Activated CD4-positive, alpha-beta memory T cell treated with anti-CD3 and anti-CD28 coated beads for 36 hours (primary cell): ENCODE data around the gene GNB1L. TPM values are rescaled to one million over a fixed set of nuclear protein-coding genes. Genes with fewer than 3 reads are reported as not detected.

Experiments used
- CTCF ChIA-PET: fragments of 350-600 bp; sonication (Branson Sonifier 250); formaldehyde crosslinking; loops from one replicate; lab custom pipeline; 2021; ENCODE audit warnings: antibody characterized with exemption, inconsistent platforms; lab: Charles Lee
- POLR2A ChIA-PET: fragments of 350-600 bp; sonication (Branson Sonifier 250); formaldehyde crosslinking; loops from one replicate; lab custom pipeline; 2021; ENCODE audit warnings: antibody characterized with exemption; lab: Charles Lee
- DNase-seq: peaks from one replicate; pipeline ENCODE4 v3.0.0-alpha.2; 2020
- H3K27ac Mint-ChIP-seq: one replicate; pipeline ENCODE4 v1.8.0; 2021; ENCODE audit warnings: mixed read lengths
- H3K27me3 Mint-ChIP-seq: one replicate; pipeline ENCODE4 v1.8.0; 2021; ENCODE audit warnings: mixed read lengths
- H3K36me3 Mint-ChIP-seq: one replicate; pipeline ENCODE4 v1.8.0; 2021; ENCODE audit warnings: mixed read lengths
- H3K4me1 Mint-ChIP-seq: one replicate; pipeline ENCODE4 v1.8.0; 2021; ENCODE audit warnings: low read depth, mixed read lengths
- H3K4me3 Mint-ChIP-seq: one replicate; pipeline ENCODE4 v1.8.0; 2021; ENCODE audit warnings: mild to moderate bottlenecking, mixed read lengths
- H3K9me3 Mint-ChIP-seq: one replicate; pipeline ENCODE4 v1.8.0; 2021; ENCODE audit warnings: mixed read lengths
- intact Hi-C: fragments of 100-400 bp; cut with micrococcal nuclease; formaldehyde crosslinking; loops from one replicate; pipeline ENCODE4 v1.15.1; 2023
- total RNA-seq, 2 experiments: library from RNA; stranded (reverse); gene quantifications; one replicate each; pipeline ENCODE4 v1.2.3, GENCODE V29; 2021

The GNB1L gene
- total RNA-seq, 2 experiments from 2014 or later = 11.3 to 12.3 TPM

GRCh38 chr22:19773470-19774040 is 81.1 kb downstream of the GNB1L start:
- no peak overlapping the region for H3K4me3 Mint-ChIP-seq
- intact Hi-C loops = no loop called here
- no peaks in the 10 kb centered on the region for H3K9me3 Mint-ChIP-seq
- no peak overlapping the region for H3K27ac Mint-ChIP-seq
- H3K36me3 Mint-ChIP-seq = no peaks in the 10 kb centered on the region
- H3K27me3 Mint-ChIP-seq = peaks cover 43% of the 10 kb centered on the region
- POLR2A ChIA-PET = no interaction called here
- peaks cover 2% of the 10 kb centered on the region for H3K4me1 Mint-ChIP-seq
- CTCF ChIA-PET = interaction anchor here (0.9 kb wide), 1 partner anchor 43 kb away, joined by 4 read pairs; no protein-coding TSS in a partner anchor
- no peak for DNase-seq

GRCh38 chr22:19772673-19773469 is 81.8 kb downstream of the GNB1L start:
- POLR2A ChIA-PET = no interaction called here
- H3K27me3 Mint-ChIP-seq = peaks cover 50% of the 10 kb centered on the region
- peaks cover 2% of the 10 kb centered on the region for H3K4me1 Mint-ChIP-seq
- no peak overlapping the region for H3K27ac Mint-ChIP-seq
- H3K9me3 Mint-ChIP-seq = no peaks in the 10 kb centered on the region
- no peaks in the 10 kb centered on the region for H3K36me3 Mint-ChIP-seq
- CTCF ChIA-PET = interaction anchor here (0.8 kb wide), 1 partner anchor 17 kb away, joined by 3 read pairs; no protein-coding TSS in a partner anchor
- DNase-seq = no peak
- intact Hi-C loops = no loop called here
- H3K4me3 Mint-ChIP-seq = no peak overlapping the region

DNA sequence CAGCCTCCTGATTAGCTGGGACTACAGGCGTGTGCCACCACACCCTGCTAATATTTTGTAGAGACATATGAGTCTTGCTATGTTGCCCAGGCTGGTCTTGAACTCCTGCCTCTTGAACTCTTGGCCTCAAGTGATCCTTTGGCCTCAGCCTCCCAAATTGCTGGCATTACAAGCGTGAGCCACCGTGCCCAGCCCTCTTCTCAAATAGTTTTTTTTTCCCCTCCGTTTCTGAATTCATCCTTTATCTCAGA is 82.3 kb downstream of the GNB1L start:
- CTCF ChIA-PET = interaction anchor here (0.8 kb wide), 1 partner anchor 16 kb away, joined by 3 read pairs; no protein-coding TSS in a partner anchor
- no peak overlapping the region for H3K4me3 Mint-ChIP-seq
- H3K4me1 Mint-ChIP-seq = peaks cover 5% of the 10 kb centered on the region
- POLR2A ChIA-PET = no interaction called here
- no peak for DNase-seq
- intact Hi-C loops = no loop called here
- peaks cover 55% of the 10 kb centered on the region for H3K27me3 Mint-ChIP-seq
- no peaks in the 10 kb centered on the region for H3K36me3 Mint-ChIP-seq
- no peak overlapping the region for H3K27ac Mint-ChIP-seq
- H3K9me3 Mint-ChIP-seq = no peaks in the 10 kb centered on the region

DNA sequence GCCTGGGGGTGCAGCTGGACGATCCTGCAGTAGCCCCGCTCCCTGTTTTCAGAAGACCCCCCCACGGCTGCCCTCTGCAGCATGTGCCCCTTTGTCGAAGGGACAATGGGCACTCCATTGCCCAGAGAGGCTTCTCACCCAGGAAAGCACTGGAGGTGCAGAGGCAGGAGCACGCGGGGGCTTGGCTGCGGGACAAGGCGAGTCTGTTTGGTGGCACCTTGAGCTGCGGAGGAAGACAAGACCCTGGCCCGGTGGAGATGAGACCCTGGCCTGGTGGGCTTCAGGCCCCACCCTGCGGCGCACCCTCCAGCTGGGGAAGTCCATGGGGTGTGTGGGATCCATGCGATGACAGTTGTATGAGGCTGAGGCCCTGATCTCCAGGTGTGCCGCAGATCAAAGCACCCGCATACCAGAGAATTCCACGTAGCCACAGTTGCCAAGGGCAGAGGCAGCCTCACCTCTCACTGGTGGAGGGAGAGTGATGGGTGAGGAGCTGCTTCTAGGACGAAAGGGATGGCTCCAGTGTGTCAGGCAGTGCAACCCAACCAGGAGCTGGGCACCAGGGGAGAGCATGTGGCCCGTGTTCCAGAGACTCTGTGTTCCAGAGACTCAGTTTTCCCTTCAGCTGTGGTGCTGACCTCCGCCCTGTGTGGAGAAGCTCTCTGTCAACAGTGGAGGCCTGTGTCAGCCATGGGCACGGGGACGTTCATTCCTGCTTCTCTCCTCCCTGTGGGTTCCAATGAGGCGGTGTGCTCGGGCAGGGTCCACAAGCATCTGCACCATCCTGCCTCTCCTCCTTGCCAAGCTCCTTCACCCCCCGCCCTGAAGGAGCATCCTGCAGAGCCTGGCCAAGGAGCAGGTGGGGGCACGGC is 84.1 kb downstream of the GNB1L start:
- no peak for DNase-seq
- Mint-ChIP-seq H3K4me1 (peaks cover 6% of the 10 kb centered on the region), H3K9me3 (no peaks in the 10 kb centered on the region), H3K36me3 (no peaks in the 10 kb centered on the region), H3K27ac (no peak overlapping the region), H3K27me3 (peaks cover 55% of the 10 kb centered on the region), H3K4me3 (no peak overlapping the region)
- intact Hi-C loops = no loop called here
- CTCF ChIA-PET = interaction anchor here (1.4 kb wide), 1 partner anchor 140 kb away, joined by 3 read pairs; no protein-coding TSS in a partner anchor
- POLR2A ChIA-PET = no interaction called here

DNA sequence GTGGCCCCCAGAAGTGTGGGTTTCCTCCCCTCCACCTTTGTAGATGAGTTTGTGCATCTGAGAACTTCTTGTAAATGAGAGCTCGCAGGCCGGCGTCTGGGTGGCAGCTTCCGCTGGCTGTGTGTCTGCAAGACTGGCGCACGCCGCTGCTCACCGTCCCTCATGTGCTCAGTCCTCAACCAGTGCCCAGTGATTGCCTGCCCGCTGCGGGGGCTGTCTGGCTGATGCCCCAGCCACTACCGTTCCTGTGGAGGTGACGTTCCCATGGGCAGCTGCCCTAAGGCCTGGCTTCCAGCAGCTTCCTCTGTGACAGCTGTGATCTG is 85.3 kb downstream of the GNB1L start:
- Mint-ChIP-seq H3K4me3 (no peak overlapping the region), H3K27me3 (peaks cover 63% of the 10 kb centered on the region), H3K9me3 (no peaks in the 10 kb centered on the region), H3K4me1 (peaks cover 6% of the 10 kb centered on the region), H3K36me3 (no peaks in the 10 kb centered on the region), H3K27ac (no peak overlapping the region)
- intact Hi-C loops = loop anchor here (5.0 kb wide), 1 partner anchor 37 kb away; no protein-coding TSS in a partner anchor
- ChIA-PET POLR2A (no interaction called here), CTCF (interaction anchor here (0.8 to 1.2 kb wide), 2 partner anchors 13 to 141 kb away, joined by 3 read pairs; no protein-coding TSS in a partner anchor)
- no peak for DNase-seq

DNA sequence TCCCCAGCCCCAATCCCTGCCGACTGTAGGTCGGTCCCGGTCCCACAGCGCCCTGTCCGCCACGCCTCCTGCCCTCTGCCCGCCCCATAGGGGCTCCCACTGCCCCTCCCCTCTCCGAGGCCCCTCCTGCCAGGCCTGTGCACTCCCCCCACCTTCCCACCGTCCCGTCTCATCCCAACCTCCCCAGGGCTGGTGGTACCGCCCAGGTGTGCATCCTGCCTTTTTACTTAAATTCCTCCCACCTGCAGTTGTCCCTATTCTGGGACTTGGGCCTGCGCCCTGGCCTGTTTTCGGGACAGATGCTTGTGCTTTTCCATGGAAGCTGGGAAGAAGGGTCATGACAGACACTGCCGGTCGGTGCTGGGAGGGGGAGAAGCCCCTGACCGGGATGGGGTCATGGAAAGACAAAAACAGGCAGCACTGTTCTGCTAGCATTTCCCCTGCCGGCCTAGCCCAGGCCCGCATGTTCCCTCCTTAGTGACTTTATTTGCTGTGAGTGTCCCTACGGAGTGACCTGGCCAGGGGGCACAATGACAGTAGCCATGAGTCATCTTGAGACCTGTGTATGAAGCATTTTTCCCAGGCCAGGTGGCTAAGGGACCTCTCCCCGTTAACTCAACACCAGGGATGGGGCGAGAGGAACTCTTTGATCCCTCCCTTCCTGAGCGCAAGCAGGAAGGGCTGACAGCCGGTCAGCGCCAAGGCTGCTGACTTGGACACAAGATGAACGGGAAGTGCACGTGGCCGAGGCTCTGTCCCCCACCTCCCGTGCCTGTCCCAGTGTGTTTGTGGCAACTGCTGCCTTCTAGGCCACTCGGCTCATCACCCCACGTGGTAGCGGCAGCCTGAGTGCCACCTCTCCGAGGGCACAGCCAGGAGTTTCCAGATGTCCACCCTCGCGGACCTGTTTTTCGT is 87.0 kb downstream of the GNB1L start:
- Mint-ChIP-seq H3K36me3 (no peaks in the 10 kb centered on the region), H3K9me3 (no peaks in the 10 kb centered on the region), H3K27me3 (peaks cover 64% of the 10 kb centered on the region), H3K27ac (no peak overlapping the region), H3K4me3 (no peak overlapping the region), H3K4me1 (peaks cover 6% of the 10 kb centered on the region)
- ChIA-PET CTCF (no interaction called here), POLR2A (no interaction called here)
- intact Hi-C loops = loop anchor here (1.0 to 5.0 kb wide), 2 partner anchors 13 to 35 kb away; no protein-coding TSS in a partner anchor
- no peak for DNase-seq

GRCh38 chr22:19766511-19767426 is 87.9 kb downstream of the GNB1L start:
- Mint-ChIP-seq H3K4me3 (peak overlapping the region; percentile 29), H3K27me3 (peaks cover 65% of the 10 kb centered on the region), H3K9me3 (no peaks in the 10 kb centered on the region), H3K4me1 (peaks cover 6% of the 10 kb centered on the region), H3K27ac (no peak overlapping the region), H3K36me3 (no peaks in the 10 kb centered on the region)
- CTCF ChIA-PET = interaction anchor here (1.2 to 3.2 kb wide), 2 partner anchors 37 to 43 kb away, joined by 4 to 12 read pairs; no protein-coding TSS in a partner anchor
- POLR2A ChIA-PET = no interaction called here
- intact Hi-C loops = loop anchor here (1.0 to 5.0 kb wide), 2 partner anchors 12 to 34 kb away; no protein-coding TSS in a partner anchor
- DNase-seq = peak; percentile 70

DNA sequence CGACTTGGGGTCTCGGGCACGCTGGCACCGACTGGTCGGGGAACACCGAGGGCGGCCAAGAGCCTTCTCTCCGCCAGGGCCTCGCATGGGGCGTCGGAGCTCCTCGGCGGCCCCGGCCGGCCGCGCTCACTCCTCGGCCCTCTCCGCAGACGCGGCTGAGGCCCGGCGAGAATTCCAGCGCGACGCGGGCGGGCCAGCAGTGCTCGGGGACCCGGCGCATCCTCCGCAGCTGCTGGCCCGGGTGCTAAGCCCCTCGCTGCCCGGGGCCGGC is 88.5 kb downstream of the GNB1L start:
- H3K27me3 Mint-ChIP-seq = peaks cover 67% of the 10 kb centered on the region

GRCh38 chr22:19765477-19766239 is 89.0 kb downstream of the GNB1L start:
- no peaks in the 10 kb centered on the region for H3K36me3 Mint-ChIP-seq
- intact Hi-C loops = loop anchor here (5.0 kb wide), 1 partner anchor 33 kb away; no protein-coding TSS in a partner anchor
- CTCF ChIA-PET = interaction anchor here (1.2 to 3.2 kb wide), 2 partner anchors 36 to 42 kb away, joined by 4 to 12 read pairs; no protein-coding TSS in a partner anchor
- no peak overlapping the region for H3K4me3 Mint-ChIP-seq
- peaks cover 8% of the 10 kb centered on the region for H3K4me1 Mint-ChIP-seq
- H3K9me3 Mint-ChIP-seq = no peaks in the 10 kb centered on the region
- POLR2A ChIA-PET = no interaction called here
- peaks cover 65% of the 10 kb centered on the region for H3K27me3 Mint-ChIP-seq
- no peak overlapping the region for H3K27ac Mint-ChIP-seq
- DNase-seq = peak; percentile 27

More for the DNA sequence above, 88.5 kb downstream of the GNB1L start:
- Mint-ChIP-seq H3K36me3 (no peaks in the 10 kb centered on the region), H3K9me3 (no peaks in the 10 kb centered on the region), H3K4me3 (no peak overlapping the region), H3K27ac (no peak overlapping the region), H3K4me1 (peaks cover 8% of the 10 kb centered on the region)
- POLR2A ChIA-PET = no interaction called here
- intact Hi-C loops = loop anchor here (5.0 kb wide), 1 partner anchor 34 kb away; no protein-coding TSS in a partner anchor
- DNase-seq = no peak
- CTCF ChIA-PET = interaction anchor here (1.2 to 3.2 kb wide), 2 partner anchors 36 to 42 kb away, joined by 4 to 12 read pairs; no protein-coding TSS in a partner anchor
